ENCODE results near the gene IGFLR1. TPM values are rescaled to one million over a fixed set of nuclear protein-coding genes. Genes with fewer than 3 reads are reported as not detected.

IGFLR1 gene
- total and polyA plus RNA-seq, 8 donors = 1.3 to 17.3 (median 7.3) TPM

DNA sequence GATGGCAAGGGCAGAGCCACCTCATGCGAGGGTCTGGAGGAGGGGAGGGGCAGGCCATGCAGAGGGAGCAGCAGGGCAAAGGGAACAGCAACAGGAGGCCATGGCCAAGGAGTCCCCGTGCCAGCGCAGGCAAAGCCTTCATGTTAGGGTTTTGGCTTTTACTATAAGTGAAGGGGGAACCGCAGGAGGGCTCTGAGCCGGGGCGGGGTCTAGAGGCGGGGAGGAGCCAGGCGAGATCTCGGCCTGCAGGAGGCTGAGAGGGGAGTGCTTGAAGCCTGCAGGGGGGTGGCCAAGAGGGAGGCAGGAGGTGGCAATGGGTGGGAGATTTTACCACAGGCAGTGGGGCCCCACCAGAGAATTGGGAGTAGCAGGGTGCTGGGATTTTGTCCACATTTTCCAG is 39.4 kb upstream of the IGFLR1 start:
- Histone ChIP-seq H3K27ac (no peak overlapping the region), H3K4me1 (no peaks in the 10 kb centered on the region), H3K9me3 (no peaks in the 10 kb centered on the region), H3K4me3 (no peak overlapping the region), H3K36me3 (no peaks in the 10 kb centered on the region), H3K27me3 (no peaks in the 10 kb centered on the region)
- ATAC-seq = no peak
- WGBS, 2 donors = 85 to 90% methylated on average over 7 to 9 of the region's 9 CpGs
- intact Hi-C loops (cut with DNase I) = no loop called here
- DNase-seq = no peak
- no peak for TF ChIP-seq CTCF (IDR thresholded peaks at IDR 0.05)
- no peak for FAIRE-seq

- H3K9me3 ChIP-seq = no peaks in the 10 kb centered on the region
- DNase-seq (no peak), FAIRE-seq (no peak), ATAC-seq (no peak)
- TF ChIP-seq CTCF (IDR thresholded peaks at IDR 0.05) = no peak
- no peaks in the 10 kb centered on the region for H3K27me3 ChIP-seq
- no peaks in the 10 kb centered on the region for H3K4me1 ChIP-seq
- H3K27ac ChIP-seq = no peak overlapping the region
- intact Hi-C loops (cut with DNase I) = no loop called here
- H3K36me3 ChIP-seq = no peaks in the 10 kb centered on the region
- 95 to 97% methylated on average over 20 of the region's 20 CpGs for WGBS, 2 donors
- H3K4me3 ChIP-seq = no peak overlapping the region
Measured at GRCh38 chr19:35780717-35781116, 38.5 kb upstream of the IGFLR1 start.

GRCh38 chr19:35780058-35780457 is 37.8 kb upstream of the IGFLR1 start:
- Histone ChIP-seq H3K9me3 (no peaks in the 10 kb centered on the region), H3K36me3 (no peaks in the 10 kb centered on the region), H3K4me3 (no peak overlapping the region), H3K27ac (no peak overlapping the region), H3K27me3 (no peaks in the 10 kb centered on the region), H3K4me1 (no peaks in the 10 kb centered on the region)
- intact Hi-C loops (cut with DNase I) = no loop called here
- no peak for TF ChIP-seq CTCF (IDR thresholded peaks at IDR 0.05)
- no peak for ATAC-seq
- no peak for FAIRE-seq
- WGBS, 2 donors = 94 to 95% methylated on average over 16 of the region's 16 CpGs
- DNase-seq = no peak

DNA sequence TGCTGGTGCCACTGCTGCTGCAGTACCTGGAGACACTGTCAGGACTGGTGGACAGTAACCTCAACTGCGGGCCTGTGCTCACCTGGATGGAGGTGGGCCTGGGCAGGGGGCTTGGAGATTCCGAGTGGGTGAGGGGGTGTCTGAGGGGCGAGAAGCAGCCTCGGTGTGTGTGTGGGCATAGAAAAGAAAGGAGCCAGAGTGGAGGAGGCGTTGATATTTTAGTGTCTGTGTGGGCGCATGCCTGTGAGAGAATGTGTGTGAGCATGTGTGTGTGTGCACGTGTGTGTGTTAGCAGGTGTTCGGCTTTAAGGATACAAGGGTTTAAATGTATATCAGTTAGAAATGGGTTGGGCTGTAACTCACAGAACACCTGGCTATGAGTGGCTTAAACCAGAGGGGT is 36.8 kb upstream of the IGFLR1 start:
- no peak overlapping the region for H3K4me3 ChIP-seq
- H3K9me3 ChIP-seq = no peaks in the 10 kb centered on the region
- no peak for TF ChIP-seq CTCF (IDR thresholded peaks at IDR 0.05)
- H3K27ac ChIP-seq = no peak overlapping the region
- DNase-seq (no peak), FAIRE-seq (no peak), ATAC-seq (no peak)
- intact Hi-C loops (cut with DNase I) = no loop called here
- H3K4me1 ChIP-seq = no peaks in the 10 kb centered on the region
- no peaks in the 10 kb centered on the region for H3K27me3 ChIP-seq
- 89 to 93% methylated on average over 8 of the region's 8 CpGs for WGBS, 2 donors
- no peaks in the 10 kb centered on the region for H3K36me3 ChIP-seq

- DNase-seq (no peak), FAIRE-seq (no peak), ATAC-seq (no peak)
- H3K4me3 ChIP-seq = no peak overlapping the region
- no peaks in the 10 kb centered on the region for H3K9me3 ChIP-seq
- H3K4me1 ChIP-seq = no peaks in the 10 kb centered on the region
- H3K27ac ChIP-seq = no peak overlapping the region
- no peaks in the 10 kb centered on the region for H3K36me3 ChIP-seq
- no peak for TF ChIP-seq CTCF (IDR thresholded peaks at IDR 0.05)
- intact Hi-C loops (cut with DNase I) = no loop called here
- 87 to 94% methylated on average over 7 of the region's 7 CpGs for WGBS, 2 donors
- no peaks in the 10 kb centered on the region for H3K27me3 ChIP-seq
Measured at GRCh38 chr19:35777961-35778360, 35.7 kb upstream of the IGFLR1 start.

Measured in pancreas (tissue), 10 donors.